Fibroblast of gingiva (primary cell): Measurements from ENCODE around the gene GRK5.
A peak's percentile ranks its signal among the peaks of the same experiment; 100 is the strongest.
"Not testable (repeated sequence)": the region's sequence is repeated elsewhere in the genome, so short reads cannot be mapped to it uniquely, and the experiment has no call there.

Experiments used
- DNase-seq: peaks from one replicate; pipeline ENCODE4 v3.0.0-alpha.2; 2011; ENCODE audit warnings: low read depth

Gene GRK5

DNA sequence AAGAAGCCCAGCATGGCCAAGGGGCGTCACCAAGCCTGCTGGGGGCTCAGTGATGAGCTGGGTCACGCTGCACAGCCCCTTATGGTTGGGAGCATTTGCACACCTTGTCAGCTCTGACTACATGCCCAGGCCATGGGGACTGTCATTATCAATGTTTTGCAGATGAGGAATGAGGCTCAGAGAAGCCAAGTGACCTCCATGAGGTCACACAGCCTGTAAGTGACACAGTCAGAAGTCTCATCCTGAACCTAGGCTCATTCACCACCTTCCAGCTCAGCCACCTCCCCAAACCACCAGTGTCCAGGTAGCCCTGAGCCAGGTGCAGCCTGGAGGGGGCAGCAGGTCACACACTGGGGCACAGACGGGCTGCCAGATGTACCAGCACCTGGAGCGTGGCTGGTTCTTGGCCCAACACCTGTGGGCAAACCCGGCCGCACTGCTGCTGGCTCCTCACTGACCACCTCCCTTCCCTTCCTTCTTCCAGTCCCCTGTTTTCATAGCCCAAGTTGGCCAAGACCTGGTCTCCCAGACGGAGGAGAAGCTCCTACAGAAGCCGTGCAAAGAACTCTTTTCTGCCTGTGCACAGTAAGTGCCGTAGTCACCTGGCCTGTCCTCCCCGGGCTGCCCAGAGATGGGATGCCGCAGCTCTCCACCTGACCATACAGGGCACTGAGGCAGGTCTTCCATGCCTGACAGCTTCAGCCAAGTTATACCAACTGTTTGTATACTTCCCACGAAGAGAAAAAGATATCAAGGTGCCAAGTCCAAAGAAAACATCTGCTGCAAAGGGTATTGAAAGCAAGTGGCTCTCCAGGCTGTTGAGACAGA, 215.5 kb downstream of the GRK5 start:
- no peak for DNase-seq

DNA sequence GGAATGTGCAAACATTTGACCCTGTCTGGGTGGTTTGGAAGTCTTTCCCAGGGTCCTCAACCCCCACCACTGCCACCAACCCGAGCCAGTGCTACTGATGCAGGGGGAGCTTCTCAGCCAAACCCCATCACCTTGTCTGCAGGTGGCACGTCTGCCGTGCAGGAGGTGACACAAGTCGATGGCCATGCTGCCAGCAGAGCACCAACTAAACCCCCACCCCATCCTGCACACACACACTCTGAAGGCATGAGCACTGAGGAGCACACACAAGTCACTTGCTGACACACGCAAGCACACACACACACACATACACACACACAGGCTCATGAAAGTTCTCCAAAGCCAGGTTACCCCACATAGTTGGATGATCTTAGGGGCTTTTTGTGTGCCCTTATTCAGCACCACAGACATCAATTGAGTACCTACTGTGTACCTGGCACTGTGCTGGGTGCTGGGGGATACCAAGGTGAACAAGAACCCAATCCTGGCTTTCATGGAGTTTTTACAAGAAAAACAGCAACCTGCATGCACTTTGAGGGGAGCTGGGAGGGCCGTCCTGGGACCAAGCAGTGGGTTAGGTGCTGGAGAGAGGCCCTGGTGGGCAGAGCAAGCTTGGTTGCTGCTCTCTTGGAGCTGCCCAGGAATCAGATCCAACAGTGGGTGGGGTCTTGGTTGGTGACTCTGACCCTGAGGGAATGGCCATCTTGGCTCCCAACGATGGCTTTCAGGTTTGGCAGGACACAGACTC, 216.3 kb downstream of the GRK5 start:
- no peak for DNase-seq

DNA sequence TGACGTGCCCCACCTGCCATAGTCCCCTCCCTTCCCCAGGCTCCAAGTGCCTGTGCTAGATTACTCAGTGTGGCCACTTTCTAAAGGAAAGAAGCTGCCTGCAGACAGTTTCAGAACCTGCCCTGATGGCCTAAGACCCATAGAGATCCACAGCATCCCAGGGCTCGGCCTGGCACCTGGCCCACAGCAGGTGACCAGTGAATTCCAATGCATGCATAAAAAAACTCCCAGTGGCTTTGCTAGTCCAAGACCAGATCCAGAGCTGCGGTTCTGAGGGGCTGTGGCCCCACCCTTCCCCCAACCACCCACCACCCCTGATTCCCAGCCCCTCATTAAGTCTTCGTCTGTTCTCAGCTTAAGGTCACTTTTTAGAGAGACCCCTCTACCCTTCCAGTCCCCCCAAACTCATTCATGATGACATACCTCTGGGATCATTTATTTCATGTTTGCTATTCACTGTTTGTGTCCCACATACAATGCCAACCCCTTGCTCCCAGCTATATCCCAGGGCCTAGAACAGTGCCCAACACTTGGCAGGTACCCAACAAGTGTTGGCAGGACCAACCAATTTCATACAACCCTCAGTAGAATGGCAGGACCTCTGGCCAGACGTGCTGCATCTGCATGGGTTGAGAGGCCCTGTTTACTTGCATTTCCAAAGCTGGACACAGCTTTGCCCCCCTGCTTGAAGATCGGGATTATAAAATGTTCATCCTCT, 217.0 kb downstream of the GRK5 start:
- no peak for DNase-seq

DNA sequence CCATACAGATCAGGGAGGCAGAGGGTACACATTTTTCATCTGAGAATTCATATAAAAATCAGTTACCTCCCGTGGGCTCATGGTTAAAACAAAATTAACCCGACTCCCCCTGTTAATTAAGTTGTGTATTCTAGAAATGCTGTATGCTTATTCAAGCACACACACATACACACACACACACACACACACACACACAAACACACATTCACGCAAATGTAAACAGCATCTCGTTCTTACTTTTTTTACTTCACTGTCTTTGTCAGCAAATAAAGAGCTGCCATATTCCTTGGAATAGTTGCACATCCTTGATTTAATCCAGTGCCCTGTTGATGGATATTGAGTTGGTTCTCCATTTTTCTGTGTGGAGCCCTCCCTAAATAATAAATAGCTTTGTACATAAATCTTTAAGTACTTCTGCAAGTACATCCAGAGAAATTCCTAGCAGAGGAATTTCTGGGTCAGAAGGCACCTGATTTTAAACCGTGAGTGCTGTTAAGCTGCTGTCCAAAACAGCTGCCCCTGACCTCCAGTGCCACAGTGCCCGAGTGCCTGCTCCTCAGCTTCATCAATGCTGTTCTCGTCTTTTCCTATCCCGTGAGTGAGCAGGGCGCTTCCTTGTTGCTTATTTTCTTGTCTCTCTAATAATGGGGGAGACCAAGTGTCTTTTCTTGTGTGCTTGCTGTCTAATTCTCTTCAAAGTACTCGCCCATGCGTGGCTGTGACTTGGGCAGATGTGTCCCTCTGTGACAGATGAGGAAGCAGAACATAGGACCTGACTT, 217.9 kb downstream of the GRK5 start:
- DNase-seq, result no peak

DNA sequence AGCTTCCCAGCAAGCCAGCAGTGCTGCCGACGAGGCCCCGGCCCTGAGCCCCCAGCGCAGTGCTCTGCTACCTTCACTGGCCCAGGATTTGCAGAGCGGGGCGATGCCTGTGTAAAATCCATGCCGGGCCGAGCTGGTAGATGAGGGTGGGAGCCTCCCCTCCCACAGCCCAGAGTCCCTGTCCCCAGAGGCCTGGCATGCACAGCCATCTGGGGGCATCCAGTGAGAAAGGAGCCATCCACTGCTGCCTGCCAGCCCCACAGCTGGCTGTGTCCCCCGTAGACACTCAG, 218.5 kb downstream of the GRK5 start:
- no peak for DNase-seq

DNA sequence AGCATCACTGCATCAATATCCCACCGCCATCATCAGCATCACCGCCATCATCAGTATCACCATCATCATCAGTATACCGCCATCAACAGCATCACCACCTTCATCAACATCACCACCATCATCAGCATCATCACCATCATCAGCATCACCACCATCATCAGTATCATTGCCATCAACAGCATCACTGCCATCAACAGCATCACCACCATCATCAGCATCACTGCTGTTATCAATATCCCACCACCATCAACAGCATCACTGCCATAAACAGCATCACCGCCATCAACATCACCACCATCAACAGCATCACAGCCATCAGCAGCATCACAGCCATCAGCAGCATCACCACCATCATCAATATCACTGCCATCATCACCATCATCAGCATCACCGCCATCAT, 219.3 kb downstream of the GRK5 start:
- DNase-seq, result no peak

DNA sequence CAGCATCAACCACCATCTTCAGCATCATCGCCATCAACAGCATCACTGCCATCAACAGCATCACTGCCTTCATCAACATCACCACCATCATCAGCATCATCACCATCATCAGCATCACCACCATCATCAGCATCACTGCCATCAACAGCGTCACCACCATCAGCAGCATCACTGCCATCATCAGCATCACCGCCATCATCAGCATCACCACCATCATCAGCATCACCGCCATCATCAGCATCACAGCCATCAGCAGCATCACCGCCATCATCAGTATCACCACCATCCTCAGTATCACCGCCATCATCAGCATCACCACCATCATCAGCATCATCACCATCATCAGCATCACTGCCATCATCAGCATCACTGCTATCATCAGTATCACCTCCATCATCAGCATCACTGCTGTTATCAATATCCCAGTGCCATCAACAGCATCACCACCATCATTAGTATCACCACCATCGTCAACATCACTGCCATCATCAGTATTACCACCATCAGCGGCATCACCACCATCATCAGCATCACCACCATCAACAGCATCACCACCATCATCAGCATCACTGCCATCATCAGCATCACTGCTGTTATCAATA, 220.0 kb downstream of the GRK5 start:
- DNase-seq, result no peak

DNA sequence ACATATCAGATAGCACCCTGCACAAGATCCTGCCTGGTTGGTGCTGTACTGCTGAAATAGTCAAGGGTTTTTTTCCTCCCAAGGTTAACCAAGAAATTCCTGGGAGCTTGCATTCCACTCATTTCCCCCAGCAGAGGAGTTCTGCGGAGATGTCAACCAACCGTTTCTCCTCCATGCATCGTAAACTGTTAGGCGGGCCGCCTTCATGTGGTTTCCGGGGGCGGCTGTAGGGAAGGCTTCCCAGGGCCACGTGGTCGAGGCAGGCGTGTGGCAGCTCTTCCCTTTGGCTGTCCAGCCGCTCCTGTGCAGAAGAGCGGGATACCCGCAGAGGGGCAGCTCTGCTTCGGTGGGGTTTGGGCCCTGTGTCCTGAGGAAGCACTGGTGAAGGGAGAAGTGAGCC, 221.4 kb downstream of the GRK5 start:
- DNase-seq, result no peak

DNA sequence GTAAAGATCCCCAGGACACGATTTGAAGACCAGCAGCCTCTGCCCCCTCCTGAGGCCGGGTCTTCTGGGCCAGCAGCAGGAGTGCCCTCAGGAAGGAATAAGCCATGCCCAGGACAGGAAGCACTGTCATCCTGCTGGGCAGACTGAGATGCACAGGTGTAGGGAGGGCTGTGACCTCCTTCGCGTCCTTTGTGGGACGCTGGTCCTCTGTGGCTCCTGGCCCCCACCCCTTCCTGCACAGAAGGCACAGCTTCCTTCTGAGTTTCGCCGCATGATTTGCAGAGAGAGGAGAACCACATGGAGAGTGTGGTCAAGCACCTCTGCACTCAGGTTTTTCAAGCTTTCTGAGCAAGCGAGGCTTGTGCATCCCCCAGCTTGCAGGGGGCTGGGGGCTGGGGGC, 222.4 kb downstream of the GRK5 start:
- DNase-seq, result no peak

DNA sequence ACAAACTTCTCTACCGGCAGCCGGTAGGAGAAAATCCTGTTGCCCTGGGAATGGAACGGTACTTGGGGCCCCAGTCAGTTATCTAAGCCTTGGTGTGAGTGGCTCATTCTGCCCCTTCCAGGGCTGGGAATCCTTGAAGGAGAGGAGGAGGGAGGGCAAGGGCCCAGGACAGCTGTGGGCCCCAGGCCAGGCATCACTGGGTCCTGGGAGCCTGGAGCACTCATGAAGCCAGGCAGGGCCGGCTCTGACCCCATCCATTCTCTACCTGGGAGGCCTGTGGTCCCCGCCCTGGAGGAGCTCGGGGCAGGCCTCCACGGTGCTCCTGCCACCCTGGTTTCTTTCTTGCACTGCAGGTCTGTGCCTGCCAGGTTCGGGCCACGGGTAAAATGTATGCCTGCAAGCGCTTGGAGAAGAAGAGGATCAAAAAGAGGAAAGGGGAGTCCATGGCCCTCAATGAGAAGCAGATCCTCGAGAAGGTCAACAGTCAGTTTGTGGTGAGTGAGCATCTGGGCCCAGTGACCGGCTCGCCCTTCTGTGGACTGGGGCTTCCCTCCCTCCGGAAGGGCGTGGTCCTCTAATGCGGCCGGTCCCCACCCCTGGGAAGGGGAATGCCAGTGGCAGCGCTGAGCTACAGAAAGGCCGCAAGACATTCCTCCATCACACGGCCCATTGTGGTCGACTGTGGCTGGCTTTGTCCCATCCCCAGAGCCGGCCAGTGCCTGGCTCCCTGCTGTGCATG, 223.8 kb downstream of the GRK5 start:
- no peak for DNase-seq

DNA sequence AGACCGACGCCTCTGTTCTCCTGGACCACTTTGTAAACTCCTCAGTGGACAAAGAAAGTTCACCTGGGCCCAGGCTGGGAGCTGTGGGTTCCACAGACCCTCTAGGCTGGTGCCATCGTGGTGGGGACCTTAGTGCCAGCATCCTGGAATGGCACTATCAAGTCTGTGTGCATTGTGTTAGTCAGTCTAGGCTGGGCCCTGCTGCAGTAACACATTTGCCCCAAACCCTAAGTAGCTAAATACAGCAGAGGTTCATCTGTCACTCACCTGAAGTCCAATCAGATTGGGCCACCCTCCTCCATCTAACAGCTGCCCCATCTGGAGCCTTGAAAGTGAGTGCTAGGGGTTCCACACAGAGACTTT, 224.4 kb downstream of the GRK5 start:
- no peak for DNase-seq

DNA sequence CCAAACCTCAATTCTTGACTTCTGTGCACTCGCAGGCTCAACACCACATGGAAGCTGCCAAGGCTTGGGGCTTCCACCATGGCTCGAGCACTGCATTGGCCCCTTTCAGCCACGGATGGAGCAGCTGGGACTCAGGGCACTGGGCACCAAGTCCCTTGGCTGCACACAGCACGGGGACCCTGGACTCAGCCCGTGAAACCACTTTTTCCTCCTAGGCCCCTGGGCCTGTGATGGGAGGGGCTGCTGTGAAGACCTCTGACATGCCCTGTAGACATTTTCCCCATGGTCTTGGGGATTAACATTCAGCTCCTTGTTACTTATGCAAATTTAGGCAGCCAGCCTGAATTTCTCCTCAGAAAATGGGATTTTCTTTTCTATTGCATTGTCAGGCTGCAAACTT, 227.6 kb downstream of the GRK5 start:
- not testable (repeated sequence) for DNase-seq

DNA sequence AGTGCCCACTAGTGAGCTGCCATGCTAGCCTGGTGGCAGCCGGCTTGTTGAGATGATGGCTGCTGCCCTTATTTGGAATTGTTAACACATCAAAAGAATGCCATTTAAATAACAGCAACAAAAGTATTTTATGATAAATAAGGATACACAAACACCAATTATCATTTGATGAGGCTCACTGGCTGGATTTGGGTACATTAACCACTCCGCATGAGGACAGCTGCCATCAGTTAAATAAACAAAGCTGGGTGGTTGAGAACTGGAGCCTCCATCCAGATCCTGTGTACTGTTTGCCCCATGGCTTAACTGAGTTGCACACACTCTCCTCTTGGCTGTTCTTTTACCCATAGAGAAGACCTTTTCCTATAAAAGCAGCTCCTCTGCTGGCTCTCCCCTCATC, 231.3 kb downstream of the GRK5 start:
- DNase-seq, result no peak

DNA sequence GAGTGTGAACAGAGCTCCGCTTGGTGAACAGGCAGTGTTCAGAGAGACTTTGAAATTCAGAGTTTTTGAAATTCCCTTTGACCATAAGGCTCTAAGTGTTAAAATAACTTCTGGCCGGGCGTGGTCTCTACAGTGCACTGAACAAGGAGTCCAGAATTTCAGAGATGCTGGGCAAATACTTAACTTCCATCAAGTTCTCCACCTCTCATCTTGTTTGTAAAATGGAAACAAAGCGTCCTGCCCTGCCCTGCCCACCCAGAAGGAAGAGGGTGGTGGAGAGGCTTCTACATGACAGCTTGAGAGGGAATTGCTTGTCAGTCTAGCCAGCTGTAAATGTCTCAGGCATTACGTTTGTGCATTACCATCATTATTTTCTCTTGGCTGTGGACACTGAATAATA, 232.6 kb downstream of the GRK5 start:
- no peak for DNase-seq

DNA sequence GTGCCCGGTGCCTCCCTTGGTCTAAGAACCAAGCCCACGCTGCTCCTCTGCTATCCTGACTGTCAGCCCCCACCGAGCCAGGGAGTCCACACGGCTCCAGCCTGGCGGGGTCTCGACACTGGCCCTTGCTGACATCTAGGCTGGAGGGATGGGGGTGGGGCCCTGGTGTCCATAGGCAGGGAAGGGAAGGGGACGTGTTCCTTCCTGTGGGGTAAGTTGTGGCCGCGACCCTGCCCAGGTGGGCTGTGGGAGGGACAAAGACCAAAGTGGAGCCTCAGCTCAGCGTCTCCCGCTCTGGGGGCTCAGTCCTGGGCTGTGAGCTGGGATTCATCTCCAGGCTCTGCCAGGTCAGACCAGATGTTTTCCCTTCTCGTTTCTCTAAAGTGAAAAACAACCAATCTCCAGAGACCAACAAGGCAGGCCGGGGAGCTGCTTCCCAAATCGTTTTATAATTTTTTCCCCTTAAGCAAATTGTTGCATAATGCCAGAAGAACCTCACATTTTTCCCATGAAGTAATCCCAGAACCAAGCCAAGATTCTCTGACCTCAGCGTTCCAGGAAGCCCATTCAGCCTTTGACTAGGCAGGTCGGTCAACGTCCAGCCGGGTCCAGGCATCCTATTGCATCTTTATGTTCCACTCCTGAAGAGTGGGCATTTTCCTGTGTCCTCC, 233.9 kb downstream of the GRK5 start:
- peak; percentile 88 for DNase-seq

DNA sequence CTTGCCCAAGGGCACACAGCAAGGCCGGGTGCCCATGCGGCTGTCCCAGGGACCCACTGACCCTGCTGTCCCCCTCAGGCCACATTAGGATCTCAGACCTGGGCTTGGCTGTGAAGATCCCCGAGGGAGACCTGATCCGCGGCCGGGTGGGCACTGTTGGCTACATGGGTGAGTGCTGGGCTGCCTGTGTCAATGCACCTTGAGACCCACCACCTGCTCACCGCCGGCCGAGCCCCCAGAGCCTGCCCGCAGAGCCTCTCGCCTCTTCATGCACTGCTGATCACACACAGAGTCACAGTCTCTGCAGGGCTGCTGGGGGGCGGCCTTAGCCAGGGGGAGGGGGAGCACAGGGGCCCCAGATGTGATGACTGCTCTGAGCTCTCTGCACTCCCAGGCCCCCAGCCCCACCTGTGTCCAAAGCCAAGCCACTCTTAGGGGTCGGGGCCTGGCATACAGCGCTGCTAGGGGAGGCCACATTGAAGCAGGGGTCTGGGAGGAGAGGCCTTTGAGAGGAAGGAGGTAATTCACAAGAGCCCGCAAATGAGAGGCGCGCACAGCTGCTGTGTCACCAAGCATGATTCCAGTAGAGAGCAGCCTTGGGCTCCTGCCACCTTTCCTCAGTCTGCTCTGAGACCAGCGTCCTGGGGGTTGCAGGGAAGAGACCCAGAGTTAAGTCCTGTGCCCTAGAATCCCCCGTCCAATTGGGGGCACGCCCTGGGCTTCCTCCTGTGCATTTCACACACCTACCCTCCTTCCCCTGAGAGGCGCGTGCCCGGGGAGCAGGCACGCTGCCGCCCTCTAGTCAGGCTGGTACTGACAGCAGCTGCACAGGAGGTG, 234.8 kb downstream of the GRK5 start:
- DNase-seq, result no peak

DNA sequence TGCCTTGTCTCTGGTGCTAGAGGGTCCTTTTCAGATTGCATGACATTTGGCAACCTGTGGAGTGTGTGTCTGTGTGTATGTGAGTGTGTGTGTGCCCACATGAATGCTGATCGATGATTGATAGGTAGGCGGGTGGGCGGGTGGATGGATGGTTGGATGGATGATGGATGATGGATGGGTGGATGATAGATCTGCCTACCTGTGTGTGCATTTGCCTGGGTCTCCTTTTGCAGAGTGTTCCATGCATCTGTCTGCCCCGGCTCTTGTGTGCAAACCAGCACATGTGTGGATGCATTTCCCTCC, 235.3 kb downstream of the GRK5 start:
- DNase-seq, result no peak

DNA sequence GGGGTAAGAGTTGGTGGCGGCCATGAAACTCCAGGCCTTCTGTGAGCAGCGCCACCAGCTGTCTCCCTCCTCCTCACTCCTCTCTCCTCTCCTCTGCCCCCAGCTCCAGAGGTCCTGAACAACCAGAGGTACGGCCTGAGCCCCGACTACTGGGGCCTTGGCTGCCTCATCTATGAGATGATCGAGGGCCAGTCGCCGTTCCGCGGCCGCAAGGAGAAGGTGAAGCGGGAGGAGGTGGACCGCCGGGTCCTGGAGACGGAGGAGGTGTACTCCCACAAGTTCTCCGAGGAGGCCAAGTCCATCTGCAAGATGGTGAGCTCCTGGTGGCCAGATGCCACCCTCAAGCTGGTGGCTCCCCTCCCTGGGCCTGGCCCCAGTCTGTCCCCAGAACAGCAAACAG, 236.1 kb downstream of the GRK5 start:
- DNase-seq, result no peak

DNA sequence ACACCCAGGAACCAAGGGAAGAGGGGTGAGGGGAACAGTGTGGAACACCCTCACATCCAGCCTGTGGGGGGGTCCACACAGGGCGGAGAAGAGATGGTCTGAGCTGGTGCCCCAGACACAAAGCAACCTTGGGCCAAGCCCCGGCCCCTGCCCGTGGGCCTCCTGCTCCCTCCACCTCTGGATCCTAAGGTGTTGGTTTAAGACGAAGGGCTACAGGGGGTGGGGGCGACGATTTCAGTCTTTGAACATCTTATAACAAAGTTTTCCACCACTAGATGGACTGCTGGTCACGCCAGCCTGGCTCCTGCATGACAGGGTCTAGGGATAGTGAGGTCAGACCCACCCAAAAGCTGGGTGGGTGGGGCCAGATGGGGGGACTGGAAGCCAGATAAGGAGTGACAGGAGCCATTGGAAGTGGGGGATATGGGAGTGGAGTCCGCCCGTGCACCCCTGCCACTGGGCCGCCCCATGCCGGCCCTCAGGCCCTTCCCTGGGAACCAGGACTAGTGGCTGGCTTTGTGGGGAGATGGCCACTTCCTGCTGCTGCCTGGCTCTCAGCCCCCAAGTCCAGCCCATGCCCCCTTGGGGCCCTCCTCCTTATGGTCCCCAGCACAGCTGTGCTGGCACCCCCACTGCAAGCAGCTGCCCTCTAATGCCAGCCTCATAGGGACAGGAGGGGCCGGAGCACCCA, 236.7 kb downstream of the GRK5 start:
- no peak for DNase-seq

DNA sequence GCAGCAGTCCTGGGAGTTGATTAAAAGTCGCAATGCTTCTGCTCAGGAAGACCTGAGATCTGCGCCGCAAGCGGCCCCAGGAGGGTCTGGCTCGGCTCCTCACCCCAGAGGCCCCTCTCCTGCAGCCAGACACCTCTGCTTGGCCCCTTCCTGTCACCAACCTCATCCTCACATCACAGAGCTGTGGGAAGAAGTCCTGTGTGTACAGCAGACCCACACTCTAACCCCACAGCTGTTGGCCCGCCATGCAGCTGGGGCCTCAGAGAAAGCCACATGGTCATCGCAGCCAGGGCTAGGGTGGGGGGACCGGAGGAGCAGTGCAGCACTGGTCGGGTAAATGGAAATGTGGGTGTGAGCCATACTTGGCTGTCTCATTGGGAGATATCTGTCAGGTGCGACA, 237.5 kb downstream of the GRK5 start:
- no peak for DNase-seq
